WTC11 (cell line): Measurements from ENCODE around the gene ATL3.

ENCODE experiments used
- ATF3 ChIP-seq: sonication (generic); formaldehyde crosslinking; conservative IDR thresholded peaks from 2 replicates; pipeline ENCODE4 v1.8.1; 2022; ENCODE audit warnings: mild to moderate bottlenecking, missing genetic modification reagents
- ATF6 ChIP-seq: sonication (generic); formaldehyde crosslinking; IDR thresholded peaks from 2 replicates; pipeline ENCODE4 v1.8.1; 2023; ENCODE audit warnings: mild to moderate bottlenecking, missing genetic modification reagents
- CTCF ChIP-seq: fragments of 200-600 bp; IDR thresholded peaks from 2 replicates; pipeline ENCODE4 v1.8.0; 2022; ENCODE audit warnings: antibody characterized with exemption
- E2F1 ChIP-seq: sonication (generic); formaldehyde crosslinking; IDR thresholded peaks from 2 replicates; pipeline ENCODE4 v1.8.0; 2022; ENCODE audit warnings: mild to moderate bottlenecking, missing genetic modification reagents
- ETV6 ChIP-seq: sonication (generic); formaldehyde crosslinking; IDR thresholded peaks from 2 replicates; pipeline ENCODE4 v1.8.1; 2022; ENCODE audit warnings: mild to moderate bottlenecking, missing genetic modification reagents
- FOXJ3 ChIP-seq: sonication (generic); formaldehyde crosslinking; IDR thresholded peaks from 2 replicates; pipeline ENCODE4 v1.9.0; 2021; ENCODE audit warnings: missing genetic modification reagents, mild to moderate bottlenecking, borderline replicate concordance
- HMGXB4 ChIP-seq: sonication (generic); formaldehyde crosslinking; IDR thresholded peaks from 2 replicates; pipeline ENCODE4 v1.8.1; 2023; ENCODE audit warnings: mild to moderate bottlenecking, moderate library complexity, missing genetic modification reagents
- NFYB ChIP-seq: sonication (generic); formaldehyde crosslinking; conservative IDR thresholded peaks from 2 replicates; pipeline ENCODE4 v1.8.0; 2022; ENCODE audit warnings: low read depth, missing genetic modification reagents
- NR1H2 ChIP-seq: sonication (generic); formaldehyde crosslinking; IDR thresholded peaks from 2 replicates; pipeline ENCODE4 v1.9.0; 2021; ENCODE audit warnings: mild to moderate bottlenecking, moderate library complexity, missing genetic modification reagents
- RORB ChIP-seq: fragments of 250-450 bp; sonication (Bioruptor Pico); IDR thresholded peaks from 2 replicates; pipeline ENCODE4 v1.9.0; 2021; ENCODE audit warnings: mild to moderate bottlenecking
- TEAD1 ChIP-seq: sonication (generic); formaldehyde crosslinking; IDR thresholded peaks from 2 replicates; pipeline ENCODE4 v1.8.0; 2022; ENCODE audit warnings: mild to moderate bottlenecking, missing genetic modification reagents
- USF2 ChIP-seq: sonication (generic); formaldehyde crosslinking; IDR thresholded peaks from 2 replicates; pipeline ENCODE4 v1.8.1; 2023; ENCODE audit warnings: mild to moderate bottlenecking, missing genetic modification reagents, moderate library complexity
- ZNF512 ChIP-seq: sonication (generic); formaldehyde crosslinking; IDR thresholded peaks from 2 replicates; pipeline ENCODE4 v1.8.1; 2022; ENCODE audit warnings: missing genetic modification reagents, borderline replicate concordance

- TF ChIP-seq CTCF (no peak), NR1H2 (no peak), TEAD1 (CRISPR knock-in tag) (no peak), ZNF512 (no peak), ATF6 (CRISPR knock-in tag) (no peak), FOXJ3 (CRISPR knock-in tag) (no peak), NFYB (no peak), E2F1 (CRISPR knock-in tag) (no peak), ATF3 (CRISPR knock-in tag) (no peak), USF2 (CRISPR knock-in tag) (no peak), ETV6 (CRISPR knock-in tag) (no peak), RORB (CRISPR knock-in tag) (no peak), HMGXB4 (CRISPR knock-in tag) (no peak)
Measured at GRCh38 chr11:63603180-63603518, 68.0 kb downstream of the ATL3 start.
